HG03432 (cell line): ENCODE data around the gene RASSF8.

Experiments used
- ATAC-seq: cut with Tn5 transposase; IDR thresholded peaks from one replicate; pipeline ENCODE4 v1.9.1; 2021; ENCODE audit warnings: mild to moderate bottlenecking, moderate library complexity; ENCODE audit not compliant: unreplicated experiment

The RASSF8 gene

DNA sequence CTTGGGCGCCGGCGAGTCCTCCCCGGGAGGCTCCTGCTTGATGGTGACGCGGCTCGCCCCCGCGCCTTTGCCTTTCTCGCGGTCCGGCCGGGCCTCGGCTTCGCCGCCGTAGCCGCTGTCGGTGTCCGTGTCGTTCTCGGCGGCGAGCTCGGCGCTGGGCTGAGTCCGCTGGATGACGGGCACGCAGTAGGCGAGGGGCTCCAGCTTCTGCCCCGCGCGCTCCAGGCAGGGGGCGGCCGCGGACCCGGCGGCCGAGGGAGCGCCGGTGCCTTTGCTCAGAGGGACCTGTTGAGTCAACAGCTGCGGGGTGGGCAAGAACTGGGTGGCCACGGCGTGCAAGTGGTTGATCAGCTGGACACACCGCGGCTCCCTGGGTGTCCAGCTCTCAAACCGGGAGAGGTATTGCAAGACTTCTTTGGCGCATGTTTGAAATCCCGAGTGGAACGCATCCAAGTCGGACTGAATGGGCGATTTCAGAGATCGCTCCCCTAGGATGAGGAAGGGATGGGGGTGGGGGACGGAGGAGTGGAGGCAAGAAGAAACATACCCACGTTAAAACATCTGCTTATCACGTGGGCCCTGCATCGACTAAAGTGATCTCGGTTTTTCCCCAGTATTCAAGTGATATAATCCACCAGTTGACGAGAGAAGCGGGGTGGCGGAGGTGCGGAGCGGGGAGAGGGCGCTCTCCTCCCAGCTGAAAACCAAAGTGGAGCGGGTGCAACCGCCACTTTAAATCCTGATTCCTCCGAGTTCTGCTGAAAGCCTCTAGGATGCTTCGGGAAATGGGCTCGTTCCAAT lies 164.4 kb downstream of the RASSF8 start:
- ATAC-seq: no peak

DNA sequence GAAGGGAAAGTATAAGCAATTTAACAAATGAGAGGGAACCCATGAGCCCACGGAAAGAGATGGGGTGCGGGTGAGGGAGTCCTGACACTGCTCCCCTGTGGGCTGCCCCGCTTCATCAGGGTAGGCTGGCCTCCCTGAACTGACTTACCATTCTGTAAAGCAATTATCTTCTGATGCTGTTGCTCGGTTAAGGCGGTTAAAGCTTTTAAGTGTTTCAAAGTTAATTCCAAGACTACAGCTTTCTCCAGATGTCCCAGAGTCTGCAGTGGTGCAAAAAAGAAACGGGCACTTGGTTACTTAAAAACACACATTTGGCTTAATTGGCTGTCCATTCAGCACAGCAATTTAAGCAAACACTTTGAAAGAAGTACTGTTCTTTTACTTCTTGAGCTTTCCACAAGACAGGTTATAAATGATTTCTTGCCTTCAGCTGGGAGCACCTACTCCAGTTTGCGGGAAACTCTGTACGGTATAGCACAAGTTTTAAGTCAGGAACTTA lies 165.0 kb downstream of the RASSF8 start:
- ATAC-seq: no peak

DNA sequence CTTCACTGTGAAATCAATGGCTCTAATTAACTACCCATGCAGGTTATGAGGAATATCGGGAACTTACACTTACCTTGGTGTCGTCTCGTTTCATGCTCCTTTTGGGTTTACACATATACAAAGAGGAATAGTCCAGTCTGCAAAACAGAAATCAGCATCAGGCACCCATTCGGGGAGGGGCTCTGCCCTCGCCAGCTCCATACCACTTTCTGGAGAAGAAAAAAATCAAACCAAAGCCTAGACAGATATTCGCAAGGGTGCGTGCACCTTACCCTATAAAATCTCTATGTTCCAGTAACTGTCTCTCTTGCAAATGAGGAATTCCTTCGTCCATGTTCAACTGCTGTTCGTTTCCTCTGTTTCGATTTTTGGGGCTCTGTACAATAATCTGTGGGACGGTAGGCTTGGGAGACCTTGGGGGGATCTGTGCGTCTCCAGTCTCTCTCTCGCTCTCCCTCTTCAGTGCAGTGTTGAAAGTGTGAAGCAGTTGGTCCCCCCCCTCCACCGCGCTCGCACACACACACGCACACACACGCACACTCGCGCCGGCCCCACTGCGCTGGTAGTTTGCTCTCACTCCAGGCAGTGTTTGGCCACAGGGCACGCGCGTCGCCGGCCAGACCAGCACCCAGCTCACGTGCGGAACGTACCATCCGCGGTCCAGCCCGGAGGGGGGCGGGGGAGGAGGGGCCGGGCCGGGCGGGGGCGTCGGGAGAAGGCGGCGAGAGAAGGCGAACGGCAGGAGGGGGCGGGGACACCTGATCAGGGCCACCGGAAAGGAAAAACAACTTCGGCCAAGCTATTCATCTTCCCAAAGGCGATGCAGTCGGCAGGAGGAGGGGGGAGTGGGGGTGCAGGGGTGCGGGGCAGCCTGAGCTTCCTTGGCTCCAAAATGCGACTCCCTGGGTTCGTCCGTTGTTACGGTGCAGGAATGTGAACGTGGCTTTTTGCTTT lies 166.2 kb downstream of the RASSF8 start, which contains the start of gene BHLHE41:
TSS of gene BHLHE41 (minus strand) at position 592 of the 954 bp plus-strand sequence. CDS start at position 334, 258 bp downstream.
- peak; percentile 22 for ATAC-seq

DNA sequence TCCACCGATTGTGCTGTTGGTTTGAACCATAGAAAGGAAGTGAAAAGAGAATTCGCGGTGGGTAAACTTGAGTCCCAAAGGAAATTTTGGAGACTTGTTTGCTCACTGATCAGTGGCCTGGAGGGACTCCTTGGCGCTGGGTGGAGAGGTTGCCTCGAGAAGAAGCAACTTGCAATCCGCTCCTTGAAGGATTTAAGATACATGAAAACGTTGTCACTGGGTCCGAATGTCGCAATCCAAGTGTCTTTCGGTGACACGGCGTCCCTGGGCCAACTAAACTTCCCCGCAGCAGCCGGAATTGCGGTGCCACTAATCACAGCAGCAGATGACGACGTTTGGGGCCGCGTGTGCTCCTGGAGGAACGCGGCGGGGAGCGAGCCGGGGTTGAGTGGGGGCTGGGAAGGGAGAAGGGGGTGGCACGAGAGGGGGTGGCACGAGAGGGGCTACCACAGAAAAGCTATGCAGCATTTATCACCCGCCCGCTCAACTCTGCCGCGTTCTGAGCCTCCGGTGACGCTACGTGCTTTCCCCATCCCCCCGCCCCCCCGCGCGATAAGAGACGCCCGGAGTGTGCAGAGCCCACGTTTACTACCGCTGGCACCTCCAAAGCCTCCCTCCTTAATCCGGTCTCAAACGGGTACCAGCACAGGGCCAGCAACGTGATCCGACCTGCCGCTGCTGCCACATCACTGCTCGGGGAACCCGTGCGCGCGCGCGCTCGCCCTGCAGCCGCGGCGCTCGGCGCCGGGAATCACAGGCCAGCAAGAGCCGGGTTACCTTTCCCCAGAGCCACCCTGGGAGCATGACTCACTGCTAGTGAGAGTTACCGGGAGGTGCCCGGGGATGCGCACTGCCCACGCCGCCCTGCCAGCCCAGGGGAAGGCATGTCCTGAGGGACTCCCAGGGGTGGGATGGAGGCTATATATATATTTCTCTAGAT lies 167.2 kb downstream of the RASSF8 start:
- ATAC-seq: peak; percentile 48

GRCh38 chr12:26126340-26127284 lies 168.1 kb downstream of the RASSF8 start:
- ATAC-seq: peak; percentile 46

- no peak for ATAC-seq
These were observed 168.9 kb downstream of the RASSF8 start for GRCh38 chr12:26127404-26127803.

DNA sequence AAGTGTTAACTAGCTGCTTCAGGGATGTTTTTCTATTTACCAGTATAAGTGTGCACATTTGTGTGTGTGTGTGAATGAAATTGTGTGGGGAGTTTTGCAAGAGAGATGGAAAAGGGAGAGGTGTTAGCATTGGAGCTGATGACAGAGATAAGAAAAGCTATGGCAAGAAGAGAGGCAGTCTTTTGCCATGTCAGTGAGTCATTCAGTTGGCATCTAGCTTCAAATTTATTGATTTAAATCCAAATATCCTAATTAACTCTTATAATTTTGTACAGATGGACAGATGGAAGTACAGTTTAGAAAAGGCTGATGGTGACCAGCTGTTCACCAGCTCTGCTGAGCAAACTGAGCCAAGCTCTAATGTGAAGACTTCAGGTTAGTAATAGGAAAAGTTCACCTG lies 169.7 kb downstream of the RASSF8 start:
- ATAC-seq: no peak
